ENCODE data around the gene ACAA2.

DNA sequence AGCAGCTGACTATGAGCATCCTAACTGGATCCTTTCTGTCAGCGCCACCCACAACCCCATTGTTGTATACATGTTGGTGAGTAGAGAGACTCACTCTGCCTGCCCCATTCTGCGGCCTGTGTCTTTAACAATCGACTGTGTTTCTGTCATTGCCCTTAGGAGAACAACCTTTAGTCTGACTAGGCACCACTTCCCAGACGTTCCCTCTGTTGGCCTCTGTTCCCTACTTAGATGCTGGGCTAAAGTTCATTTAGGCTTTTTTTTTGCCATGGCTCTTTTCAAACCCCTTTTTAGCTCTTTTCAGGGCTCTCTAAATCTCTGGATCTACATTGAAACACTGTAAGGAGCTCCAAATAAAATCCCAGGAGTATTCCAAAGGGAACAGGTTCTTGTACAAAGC, 20.5 kb upstream of the ACAA2 start:
- no peak for TF ChIP-seq CTCF (IDR thresholded peaks at IDR 0.05)
- TF ChIP-seq ZFX (IDR thresholded peaks at IDR 0.05; ENCODE audit: borderline replicate concordance), result no peak

All from 22Rv1 (cell line).